GM19463 (cell line): ENCODE data around the gene TIAM1.
A peak's percentile ranks its signal among the peaks of the same experiment; 100 is the strongest.

Source experiments
- ATAC-seq: cut with Tn5 transposase; IDR thresholded peaks from one replicate; pipeline ENCODE4 v1.9.1; 2021; ENCODE audit warnings: mild to moderate bottlenecking, moderate library complexity; ENCODE audit not compliant: unreplicated experiment

Gene TIAM1

DNA sequence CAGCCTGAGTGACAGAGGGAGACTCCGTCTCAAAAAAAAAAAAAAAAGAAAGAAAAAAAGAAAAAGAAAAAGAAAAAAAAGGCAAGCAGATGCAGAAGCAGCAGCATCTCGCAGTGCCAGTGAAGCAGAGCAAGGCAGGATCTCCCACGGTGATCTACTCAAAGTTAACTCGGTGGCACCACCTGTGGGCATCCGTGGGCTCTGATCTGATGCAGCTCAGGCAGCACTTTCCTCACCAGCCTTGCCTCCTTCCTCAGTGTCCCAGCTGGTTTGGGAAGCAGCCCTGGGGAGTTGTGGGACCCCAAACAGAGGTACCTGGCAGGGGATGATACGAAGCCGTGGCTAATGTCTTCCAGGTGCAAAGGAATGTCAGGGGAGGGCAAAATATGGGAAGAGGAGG, 201.5 kb downstream of the TIAM1 start:
- ATAC-seq, result no peak

DNA sequence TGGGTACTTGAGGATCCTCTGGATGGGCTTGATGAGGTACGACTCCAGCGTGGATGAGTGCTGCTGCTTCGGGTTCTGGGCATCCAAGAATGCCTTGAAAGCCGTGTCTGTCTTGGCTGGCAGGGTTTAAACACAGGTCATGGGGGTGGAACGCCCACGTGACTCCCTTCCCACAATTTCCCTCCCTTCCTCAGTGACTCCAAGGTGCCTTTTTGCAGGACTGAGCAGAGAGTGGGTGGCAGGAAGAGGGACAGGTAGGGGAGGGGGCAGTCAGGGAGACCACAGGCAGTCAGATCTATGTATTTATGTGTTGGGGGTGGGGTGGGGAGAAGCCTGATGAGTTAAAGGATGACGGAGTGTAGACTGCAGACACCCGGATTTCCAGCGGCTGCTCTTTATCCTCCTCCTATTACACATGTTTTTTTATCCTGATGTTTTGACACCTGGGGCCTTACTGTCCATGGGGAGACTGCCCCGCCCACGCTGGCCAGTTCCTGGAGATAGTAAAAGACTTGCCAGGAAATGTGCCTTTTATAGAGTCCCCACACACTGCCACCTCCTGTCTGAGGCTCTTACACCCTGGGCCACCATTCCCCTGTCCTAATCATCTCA, 202.6 kb downstream of the TIAM1 start:
- no peak for ATAC-seq

DNA sequence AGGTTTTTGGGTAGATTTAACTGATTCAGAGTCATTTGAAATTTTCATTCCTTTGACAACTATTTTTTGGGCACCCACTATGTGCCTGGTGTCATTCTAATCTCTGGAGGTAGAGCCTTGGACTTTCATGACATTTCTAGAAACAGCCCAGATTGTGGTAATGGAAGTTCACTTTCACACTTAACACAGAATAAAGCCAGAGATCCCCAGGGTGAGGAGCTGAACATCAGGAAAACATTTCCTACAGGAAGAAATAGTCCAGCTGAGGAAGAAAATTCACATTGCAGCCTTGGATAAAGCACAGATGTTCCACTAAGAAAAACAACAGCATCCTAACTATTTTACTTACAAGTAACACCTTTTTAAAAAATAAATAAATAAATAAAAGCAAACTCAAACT, 203.4 kb downstream of the TIAM1 start:
- no peak for ATAC-seq

DNA sequence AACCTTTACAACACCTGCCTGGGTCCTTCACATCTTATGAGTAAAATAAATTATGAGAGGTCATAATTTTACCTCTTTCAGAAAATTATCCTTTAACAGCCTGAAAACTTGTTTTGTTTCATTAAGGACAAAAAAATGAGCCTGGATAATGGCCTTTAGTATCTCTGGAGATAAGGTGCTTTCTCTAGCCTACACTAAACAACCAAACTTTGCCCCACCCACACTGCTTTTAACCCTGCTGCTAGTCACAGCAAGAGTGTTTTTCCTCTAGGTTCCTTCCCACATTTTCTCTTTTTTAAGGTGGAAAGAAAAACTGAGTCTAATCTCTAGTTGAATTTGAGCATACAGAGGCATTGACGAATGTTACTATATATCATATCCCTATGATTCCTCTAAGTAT, 204.0 kb downstream of the TIAM1 start:
- ATAC-seq, result no peak

DNA sequence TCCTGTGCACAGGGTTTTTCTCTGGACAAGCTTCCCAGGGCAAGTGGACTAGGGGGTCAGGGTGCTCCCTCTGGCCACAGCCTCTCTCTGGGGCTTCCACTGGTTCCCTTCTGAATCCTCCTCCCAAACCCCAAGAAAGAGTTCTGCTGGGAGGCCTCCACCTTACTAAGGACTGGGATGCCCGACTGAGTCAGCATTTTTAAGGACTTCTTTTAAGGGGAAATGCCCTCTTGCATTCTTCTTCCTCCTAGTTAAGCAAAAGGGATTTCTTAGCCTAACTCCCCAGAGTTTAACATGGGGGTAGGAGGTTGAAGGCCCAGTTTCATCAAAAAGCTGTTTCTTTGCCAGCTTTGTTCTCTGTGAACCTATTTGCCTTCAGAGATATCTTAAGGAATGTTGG, 206.1 kb downstream of the TIAM1 start:
- ATAC-seq, result no peak

GRCh38 chr21:31136891-31137290, 207.2 kb downstream of the TIAM1 start:
- peak; percentile 67 for ATAC-seq

GRCh38 chr21:31135531-31136184, 208.4 kb downstream of the TIAM1 start:
- no peak for ATAC-seq

DNA sequence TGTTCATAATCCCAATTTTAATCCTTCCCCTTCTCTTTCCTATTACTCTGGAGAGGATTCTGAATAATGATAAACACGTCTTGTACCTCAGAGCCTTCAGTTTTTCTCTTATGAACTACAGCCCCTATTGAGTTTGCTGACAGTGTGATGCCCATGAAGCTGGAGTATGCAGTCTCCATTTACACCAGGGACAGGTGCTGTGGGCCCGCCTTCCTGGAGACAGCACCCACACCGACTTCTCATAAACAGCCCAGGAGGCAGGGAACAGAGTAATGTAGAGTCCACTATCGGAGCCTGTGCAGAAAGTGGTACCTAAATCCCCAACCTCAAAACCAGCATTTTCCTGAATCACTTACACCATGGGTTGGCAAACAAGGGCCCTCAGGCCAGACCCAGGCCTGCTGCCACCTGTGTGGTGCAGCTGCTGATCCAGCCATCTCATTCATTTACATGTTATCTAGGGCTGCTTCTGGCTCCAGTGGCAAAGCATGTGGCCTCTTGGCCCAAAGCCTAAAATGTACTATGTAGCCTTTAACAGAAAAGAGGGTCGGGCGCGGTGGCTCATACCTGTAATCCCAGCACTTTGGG, 210.7 kb downstream of the TIAM1 start:
- no peak for ATAC-seq

- ATAC-seq, result peak; percentile 66
These were observed 211.4 kb downstream of the TIAM1 start for GRCh38 chr21:31132574-31133242.

GRCh38 chr21:31130821-31131220, 213.2 kb downstream of the TIAM1 start:
- no peak for ATAC-seq

DNA sequence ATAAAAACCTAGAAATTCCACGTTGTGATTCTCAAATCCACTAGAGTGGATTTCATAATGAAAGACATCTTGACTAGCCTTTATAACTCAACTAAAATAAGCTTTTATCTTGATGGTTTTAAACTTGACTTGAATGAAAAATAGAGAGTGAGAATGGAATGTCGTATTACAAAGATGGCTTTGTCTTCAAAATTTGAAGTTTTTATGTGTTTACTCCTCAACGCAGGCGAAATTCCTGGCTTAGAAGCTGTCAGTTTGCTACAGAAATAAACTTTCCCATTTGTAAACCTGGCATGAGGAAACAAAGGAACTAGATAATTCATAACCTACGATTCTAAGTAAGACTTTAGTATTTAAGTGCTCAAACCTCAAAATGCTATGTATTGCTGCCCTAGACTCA, 215.8 kb downstream of the TIAM1 start:
- no peak for ATAC-seq

GRCh38 chr21:31124010-31124409, 220.1 kb downstream of the TIAM1 start:
- no peak for ATAC-seq

GRCh38 chr21:31119199-31119598, 224.9 kb downstream of the TIAM1 start:
- no peak for ATAC-seq

DNA sequence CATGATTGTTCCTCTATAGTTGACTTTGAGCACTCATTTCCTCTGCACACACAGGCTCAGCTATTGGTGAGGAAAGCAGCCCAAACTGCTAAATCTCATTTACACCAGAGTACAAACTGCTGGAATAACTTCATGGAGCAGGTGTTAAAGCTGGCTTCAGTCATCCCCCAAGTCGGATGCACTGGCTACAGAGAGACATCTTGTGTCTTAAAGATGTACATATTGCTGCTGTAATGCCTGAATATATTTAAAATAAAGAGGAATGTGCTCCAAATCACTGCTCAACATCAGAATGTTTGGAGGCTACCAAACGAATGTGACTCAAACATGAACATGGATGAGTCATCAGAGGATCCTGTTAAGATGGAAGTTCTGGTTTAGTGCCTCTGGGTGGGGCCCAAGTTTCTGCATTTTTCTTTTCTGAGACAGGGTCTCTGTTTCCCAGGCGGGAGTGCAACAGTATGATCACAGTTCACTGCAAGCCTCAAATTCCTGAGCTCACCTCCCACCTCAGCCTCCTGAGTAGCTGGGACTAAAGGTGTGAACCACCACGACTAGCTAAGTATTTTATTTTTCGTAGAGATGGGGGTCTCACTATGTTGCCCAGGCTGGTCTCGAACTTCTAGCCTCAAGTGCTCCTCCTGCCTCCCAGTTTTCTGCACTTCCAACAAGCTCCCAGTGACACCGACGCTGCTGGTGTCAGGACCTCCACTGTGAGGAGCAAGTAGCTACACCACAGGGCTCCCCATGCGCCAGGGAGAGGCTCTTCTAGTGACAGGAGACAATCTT, 226.7 kb downstream of the TIAM1 start:
- no peak for ATAC-seq

GRCh38 chr21:31115249-31115648, 228.8 kb downstream of the TIAM1 start:
- ATAC-seq, result no peak

DNA sequence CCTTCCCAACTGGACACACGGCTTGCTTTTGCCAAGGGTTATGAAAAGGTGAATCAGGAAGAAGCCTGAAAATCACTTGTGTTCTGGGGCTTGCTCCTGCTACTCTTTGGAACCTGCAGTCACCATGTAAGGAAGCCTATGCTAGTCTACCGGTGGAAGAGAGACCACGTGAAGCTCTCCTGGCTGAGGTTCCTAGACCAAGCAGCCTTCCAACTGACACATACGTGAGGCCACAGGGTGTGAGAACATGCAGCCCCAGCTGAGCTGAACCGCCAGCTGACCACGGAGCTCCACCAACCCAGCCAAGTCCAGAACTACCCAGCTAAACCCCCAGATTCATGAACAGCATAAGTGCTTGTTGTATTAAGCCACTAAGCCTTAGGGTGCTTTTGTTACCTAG, 233.0 kb downstream of the TIAM1 start:
- no peak for ATAC-seq

GRCh38 chr21:31110430-31110829, 233.6 kb downstream of the TIAM1 start:
- no peak for ATAC-seq

DNA sequence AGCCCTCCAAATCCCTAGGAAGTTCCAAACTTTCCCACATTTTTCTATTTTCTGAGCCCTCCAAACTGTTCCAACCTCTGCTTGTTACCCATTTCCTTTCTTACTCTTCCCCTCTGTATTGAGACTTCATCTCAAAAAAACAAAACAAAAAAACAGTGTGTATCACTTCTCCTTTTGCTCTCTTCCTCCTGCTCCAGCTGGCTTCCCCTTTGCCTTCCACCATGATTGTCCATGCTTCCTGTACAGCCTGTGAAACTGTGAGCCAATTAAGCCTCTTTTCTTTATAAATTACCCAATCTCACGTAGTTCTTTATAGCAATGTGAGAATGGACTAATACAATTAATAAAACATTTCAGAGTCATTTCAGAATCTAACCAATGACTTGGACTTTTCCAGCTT, 236.2 kb downstream of the TIAM1 start:
- no peak for ATAC-seq

DNA sequence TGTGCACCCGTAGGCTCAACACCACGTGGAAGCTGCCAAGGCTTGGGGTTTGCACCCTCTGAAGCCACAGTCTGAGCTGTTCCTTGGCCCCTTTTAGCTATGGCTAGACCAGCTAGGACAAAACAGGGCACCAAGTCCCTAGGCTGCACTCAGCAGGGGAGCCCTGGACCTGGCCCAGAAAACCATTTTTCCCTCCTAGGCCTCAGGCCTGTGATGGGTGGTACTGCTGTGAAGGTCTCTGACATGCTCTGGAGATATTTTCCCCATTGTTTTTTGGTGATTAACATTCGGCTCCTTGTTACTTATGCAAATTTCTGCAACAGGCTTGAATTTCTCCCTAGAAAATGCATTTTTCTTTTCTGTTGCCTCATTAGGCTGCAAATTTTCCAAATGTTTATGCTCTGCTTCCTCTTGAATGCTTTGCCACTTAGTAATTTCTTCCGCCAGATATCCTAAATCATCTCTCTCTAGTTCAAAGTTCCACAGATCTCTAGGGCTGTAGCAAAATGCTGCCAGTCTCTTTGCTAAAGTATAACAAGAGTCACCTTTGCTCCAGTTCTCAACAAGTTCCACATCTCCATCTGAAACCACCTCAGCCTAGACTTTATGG, 236.8 kb downstream of the TIAM1 start:
- no peak for ATAC-seq

- ATAC-seq, result no peak
These were observed 240.3 kb downstream of the TIAM1 start for GRCh38 chr21:31103571-31104265.
